PC-9 (cell line): ENCODE measurements around the gene DRAXIN. TPM values are rescaled to one million over a fixed set of nuclear protein-coding genes. Genes with fewer than 3 reads are reported as not detected.
A peak's percentile ranks its signal among the peaks of the same experiment; 100 is the strongest.

Experiments used
- BruUV-seq: library from RNA; stranded (reverse); fragments of 400-500 nt; replicated peaks from 2 replicates; lab custom pipeline; 2021; lab: Mats Ljungman, UMichigan
- CTCF ChIA-PET: fragments of 300-600 bp; sonication (Branson Sonifier 250); formaldehyde crosslinking; loops from one replicate; lab custom pipeline; 2022; ENCODE audit warnings: antibody characterized with exemption; lab: Charles Lee
- POLR2A ChIA-PET: fragments of 300-600 bp; sonication (Branson Sonifier 250); formaldehyde crosslinking; loops from one replicate; lab custom pipeline; 2022; ENCODE audit warnings: antibody characterized with exemption; ENCODE audit not compliant: unreplicated experiment; lab: Charles Lee
- DNase-seq, 2 experiments: peaks; one replicate each; pipeline versions ENCODE4 v3.0.0 to v3.0.0-alpha.2; 2015 to 2022; ENCODE audit warnings: mixed read lengths in 1 of 2
- H2AFZ ChIP-seq: fragments of 200-600 bp; sonication (generic); 2 replicates; pipeline ENCODE4 v1.8.1; 2017; ENCODE audit warnings: antibody characterized with exemption
- H3F3A ChIP-seq: fragments of 200-600 bp; sonication (generic); 2 replicates; pipeline ENCODE4 v1.8.1; 2017; ENCODE audit warnings: antibody characterized with exemption, mild to moderate bottlenecking, low read depth; ENCODE audit not compliant: insufficient read depth
- H3K27ac ChIP-seq: fragments of 200-600 bp; sonication (generic); 2 replicates; pipeline ENCODE4 v1.6.1; 2016; ENCODE audit warnings: mixed run types
- H3K27me3 ChIP-seq: fragments of 200-600 bp; sonication (generic); 2 replicates; pipeline ENCODE4 v1.6.1; 2016; ENCODE audit warnings: low read depth, mixed run types; ENCODE audit not compliant: insufficient read depth
- H3K36me3 ChIP-seq: fragments of 200-600 bp; sonication (generic); 2 replicates; pipeline ENCODE4 v1.6.1; 2016; ENCODE audit warnings: low read depth, mixed run types
- H3K4me1 ChIP-seq: fragments of 200-600 bp; sonication (generic); replicated peaks from 2 replicates; pipeline ENCODE4 v1.6.1; 2016; ENCODE audit warnings: mixed run types; ENCODE audit not compliant: insufficient read depth
- H3K4me2 ChIP-seq: fragments of 200-600 bp; sonication (generic); 2 replicates; pipeline ENCODE4 v1.6.1; 2017; ENCODE audit warnings: mixed run types
- H3K4me3 ChIP-seq: fragments of 200-600 bp; sonication (generic); 2 replicates; pipeline ENCODE4 v1.6.1; 2016; ENCODE audit warnings: mixed run types
- H3K79me2 ChIP-seq: fragments of 200-600 bp; sonication (generic); 2 replicates; pipeline ENCODE4 v1.6.1; 2017; ENCODE audit warnings: low read depth, mixed run types
- H3K9me2 ChIP-seq: fragments of 200-600 bp; sonication (generic); 2 replicates; pipeline ENCODE4 v1.8.1; 2017; ENCODE audit warnings: mild to moderate bottlenecking; ENCODE audit not compliant: insufficient read depth
- H3K9me3 ChIP-seq: fragments of 200-600 bp; sonication (generic); 2 replicates; pipeline ENCODE4 v1.8.1; 2016; ENCODE audit warnings: low read depth; ENCODE audit not compliant: insufficient read depth
- H4K20me1 ChIP-seq: fragments of 200-600 bp; sonication (generic); 2 replicates; pipeline ENCODE4 v1.8.1; 2017; ENCODE audit not compliant: insufficient read depth
- CTCF ChIP-seq: fragments of 200-600 bp; sonication (generic); conservative IDR thresholded peaks from 2 replicates; pipeline ENCODE4 v1.6.1; 2017; ENCODE audit warnings: mixed run types, antibody characterized with exemption, mild to moderate bottlenecking, moderate library complexity
- EZH2 ChIP-seq: fragments of 200-600 bp; sonication (generic); IDR thresholded peaks from 2 replicates; pipeline ENCODE4 v1.8.0; 2017; ENCODE audit warnings: antibody characterized with exemption, low read depth
- intact Hi-C: fragments of 100-400 bp; cut with micrococcal nuclease; formaldehyde crosslinking; loops from one replicate; pipeline ENCODE4 v1.10.0; 2022; ENCODE audit not compliant: unreplicated experiment
- total RNA-seq: library from RNA; stranded (reverse); gene quantifications from 2 replicates; pipeline ENCODE4 v1.2.3, GENCODE V29; 2021

The DRAXIN gene
- total RNA-seq, 1 experiment from 2014 or later, result not detected

GRCh38 chr1:11735531-11735853, 44.0 kb downstream of the DRAXIN start:
- no peak overlapping the region for H3K27ac ChIP-seq
- H3K4me3 ChIP-seq, result peak overlapping the region; percentile 79; the same call in 1 of the 2 replicates
- intact Hi-C loops, result loop anchor here (5.0 to 10.0 kb wide), 4 partner anchors 52 to 159 kb away; partner anchors contain the start of genes CLCN6 and MTHFR
- H3K27me3 ChIP-seq, result no peaks in the 10 kb centered on the region
- no peaks in the 10 kb centered on the region for H4K20me1 ChIP-seq
- H3K36me3 ChIP-seq, result no peaks in the 10 kb centered on the region
- no peaks in the 10 kb centered on the region for H3K9me2 ChIP-seq
- DNase-seq, result no peak
- no peak for TF ChIP-seq CTCF
- no peak for TF ChIP-seq EZH2
- peaks cover 9% of the 10 kb centered on the region for H3K4me1 ChIP-seq
- ChIA-PET CTCF (interaction anchor here (1.2 kb wide), 1 partner anchor 16 kb away, joined by 4 read pairs; no protein-coding TSS in a partner anchor), POLR2A (interaction anchor here (0.6 to 0.9 kb wide), 5 partner anchors 50 to 173 kb away, joined by 3 to 10 read pairs (median 3); no protein-coding TSS in a partner anchor)
- H2AFZ ChIP-seq, result peak overlapping the region; percentile 52; the same call in 1 of the 2 replicates
- peaks cover 14% of the 10 kb centered on the region; the same call in 1 of the 2 replicates for H3F3A ChIP-seq
- peaks cover 14% of the 10 kb centered on the region for H3K79me2 ChIP-seq
- BruUV-seq, result no TSS peak
- no peaks in the 10 kb centered on the region for H3K9me3 ChIP-seq
- H3K4me2 ChIP-seq, result peak overlapping the region; percentile 76

- BruUV-seq, result TSS peak; percentile 59
- Histone ChIP-seq H3K9me2 (no peaks in the 10 kb centered on the region), H3K79me2 (peaks cover 14% of the 10 kb centered on the region), H3K9me3 (no peaks in the 10 kb centered on the region), H3K36me3 (no peaks in the 10 kb centered on the region), H3K4me2 (peak within 1 kb of the TSS; percentile 76), H2AFZ (peak within 1 kb of the TSS; percentile 86), H3F3A (peaks cover 14% of the 10 kb centered on the region; the same call in 1 of the 2 replicates), H3K27ac (peak within 1 kb of the TSS; percentile 96), H4K20me1 (no peaks in the 10 kb centered on the region), H3K4me3 (peak within 1 kb of the TSS; percentile 79), H3K27me3 (no peaks in the 10 kb centered on the region), H3K4me1 (peaks cover 9% of the 10 kb centered on the region)
- intact Hi-C loops, result loop anchor here (5.0 to 10.0 kb wide), 4 partner anchors 51 to 159 kb away; partner anchors contain the start of genes CLCN6 and MTHFR
- TF ChIP-seq EZH2 (no peak), CTCF (no peak)
- CTCF ChIA-PET, result interaction anchor here (0.6 to 1.2 kb wide), 2 partner anchors 16 to 27 kb away, joined by 4 read pairs; no protein-coding TSS in a partner anchor
- POLR2A ChIA-PET, result interaction anchor here (0.5 to 0.9 kb wide), 8 partner anchors 46 to 1337 kb away, joined by 3 to 10 read pairs (median 3); no protein-coding TSS in a partner anchor
- DNase-seq, result peak; percentile 78 to 91
Measured at GRCh38 chr1:11735854-11736745, 44.6 kb downstream of the DRAXIN start, which contains the start of gene AGTRAP. Gene AGTRAP, plus strand, starts transcription at chr1:11736136. Its CDS starts 73 bp downstream, at chr1:11736209.
